Lung (tissue), 12 donors: Measurements from ENCODE around the gene UGT1A4. TPM values are rescaled to one million over a fixed set of nuclear protein-coding genes. Genes with fewer than 3 reads are reported as not detected.

Experiments
- ATAC-seq: fragments of 200-7000 bp; cut with Tn5 transposase; one replicate; pipeline ENCODE4 v1.9.1; 2020; ENCODE audit warnings: moderate number of reproducible peaks; ENCODE audit not compliant: insufficient read depth, low FRiP score
- DNase-seq, 3 donors: peaks; one replicate each; pipeline ENCODE4 v3.0.0-alpha.2; 2013 to 2017
- H3K27ac ChIP-seq, 2 donors: one replicate each; pipeline ENCODE4 v1.5.1; 2013; ENCODE audit warnings: mild to moderate bottlenecking in 2 of 2, moderate library complexity in 2 of 2, control low read depth in 1 of 2, inconsistent platforms in 1 of 2, low read depth in 1 of 2, low read length in 1 of 2
- H3K27me3 ChIP-seq, 3 donors: one replicate each; pipeline ENCODE4 v1.5.1; 2013; ENCODE audit warnings: low read length in 2 of 3; ENCODE audit not compliant: control insufficient read depth in 3 of 3, insufficient read depth in 3 of 3
- H3K36me3 ChIP-seq, 4 donors: one replicate each; pipeline ENCODE4 v1.5.1; 2013; ENCODE audit warnings: low read length in 4 of 4, mild to moderate bottlenecking in 1 of 4, moderate library complexity in 1 of 4; ENCODE audit not compliant: control insufficient read depth in 4 of 4, insufficient read depth in 4 of 4
- H3K4me1 ChIP-seq, 5 donors: one replicate each; pipeline ENCODE4 v1.5.1; 2013; ENCODE audit warnings: low read length in 5 of 5, mild to moderate bottlenecking in 2 of 5, moderate library complexity in 1 of 5; ENCODE audit not compliant: control insufficient read depth in 5 of 5, insufficient read depth in 5 of 5
- H3K4me3 ChIP-seq: one replicate; pipeline ENCODE4 v1.5.1; 2013; ENCODE audit warnings: mild to moderate bottlenecking, control low read depth, moderate library complexity
- H3K9ac ChIP-seq, 2 donors: one replicate each; pipeline ENCODE4 v1.5.1; 2013; ENCODE audit warnings: low read length in 2 of 2, control low read depth in 1 of 2; ENCODE audit not compliant: insufficient read depth in 1 of 2
- H3K9me3 ChIP-seq, 4 donors: one replicate each; pipeline ENCODE4 v1.5.1; 2013; ENCODE audit warnings: low read length in 3 of 4, mild to moderate bottlenecking in 1 of 4, moderate library complexity in 1 of 4; ENCODE audit not compliant: control insufficient read depth in 4 of 4, insufficient read depth in 3 of 4
- WGBS, 2 donors: extraction: QIAGEN DNeasy Blood & Tissue Kit; methylation state at CpG; one replicate each; pipeline ENCODE4 v1.1.7; 2013; 5-methylcytosine and 5-hydroxymethylcytosine counted together
- polyA plus RNA-seq, 2 donors: library from polyadenylated mRNA; stranded (reverse); fragments of 200-250 nt; gene quantifications; one replicate each; pipeline ENCODE4 v1.2.1, GENCODE V29; 2013
- total RNA-seq, 2 donors: library from RNA; depleted of rRNA in 1 of 2; stranded (reverse); fragments of >200 nt in 1 of 2; gene quantifications; one replicate each; pipeline ENCODE4 v1.2.1, GENCODE V29; 2014 to 2021
- TF ChIP-seq, protein P1 (sequence below): IDR thresholded peaks from 2 replicates; pipeline ENCODE4 v1.5.1; 2012; ENCODE audit warnings: mild to moderate bottlenecking; ENCODE audit errors: control extremely low read depth, extremely low read depth
- donor health status: control.
- donor health status: control.
- donor health status: Bipolar disorder and iron deficiency.
- donor health status: healthy.
- donor health status: DM: yes; HTN: yes; CAD: no.

UGT1A4 gene
- total and polyA plus RNA-seq, 4 donors = 0.02 to 0.55 (median 0.21) TPM; not detected in 1

DNA sequence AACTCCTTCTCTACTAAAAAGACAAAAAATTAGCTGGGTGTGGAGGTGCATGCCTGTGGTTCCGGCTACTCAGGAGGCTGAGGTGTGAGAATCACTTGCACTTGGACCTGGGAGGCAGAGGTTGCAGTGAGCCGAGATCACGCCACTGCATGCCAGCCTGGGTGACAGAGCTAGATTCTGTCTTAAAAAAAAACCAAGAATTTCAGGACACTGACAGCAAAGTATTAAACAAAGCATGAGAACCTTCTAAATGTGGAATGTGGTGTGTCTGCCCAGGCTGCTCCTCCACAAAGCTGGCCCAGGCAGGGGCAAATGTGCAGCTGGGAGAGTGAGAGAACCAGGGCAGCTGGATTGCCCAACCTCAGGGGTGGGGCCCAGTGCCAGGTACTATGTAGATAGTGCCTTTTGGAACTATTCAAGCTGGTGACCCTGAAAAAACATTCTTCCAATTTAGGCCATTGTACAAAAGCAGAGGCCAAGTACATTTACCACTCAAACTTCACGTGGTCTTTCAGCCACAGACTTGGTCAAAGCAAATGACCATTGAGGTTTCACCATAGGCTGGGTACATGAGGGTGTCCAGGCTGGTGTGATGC lies 12.5 kb upstream of the UGT1A4 start:
- 58 to 70% methylated on average over 4 of the region's 4 CpGs for WGBS, 2 donors
- TF ChIP-seq, protein P1, sequence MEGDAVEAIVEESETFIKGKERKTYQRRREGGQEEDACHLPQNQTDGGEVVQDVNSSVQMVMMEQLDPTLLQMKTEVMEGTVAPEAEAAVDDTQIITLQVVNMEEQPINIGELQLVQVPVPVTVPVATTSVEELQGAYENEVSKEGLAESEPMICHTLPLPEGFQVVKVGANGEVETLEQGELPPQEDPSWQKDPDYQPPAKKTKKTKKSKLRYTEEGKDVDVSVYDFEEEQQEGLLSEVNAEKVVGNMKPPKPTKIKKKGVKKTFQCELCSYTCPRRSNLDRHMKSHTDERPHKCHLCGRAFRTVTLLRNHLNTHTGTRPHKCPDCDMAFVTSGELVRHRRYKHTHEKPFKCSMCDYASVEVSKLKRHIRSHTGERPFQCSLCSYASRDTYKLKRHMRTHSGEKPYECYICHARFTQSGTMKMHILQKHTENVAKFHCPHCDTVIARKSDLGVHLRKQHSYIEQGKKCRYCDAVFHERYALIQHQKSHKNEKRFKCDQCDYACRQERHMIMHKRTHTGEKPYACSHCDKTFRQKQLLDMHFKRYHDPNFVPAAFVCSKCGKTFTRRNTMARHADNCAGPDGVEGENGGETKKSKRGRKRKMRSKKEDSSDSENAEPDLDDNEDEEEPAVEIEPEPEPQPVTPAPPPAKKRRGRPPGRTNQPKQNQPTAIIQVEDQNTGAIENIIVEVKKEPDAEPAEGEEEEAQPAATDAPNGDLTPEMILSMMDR = no peak
- Histone ChIP-seq H3K4me1 (no peaks in the 10 kb centered on the region), H3K9me3 (no peaks in the 10 kb centered on the region), H3K27me3 (no peaks in the 10 kb centered on the region), H3K4me3 (no peak overlapping the region), H3K27ac (no peak overlapping the region), H3K9ac (no peak overlapping the region), H3K36me3 (no peaks in the 10 kb centered on the region)
- ATAC-seq (no peak), DNase-seq (no peak)

DNA sequence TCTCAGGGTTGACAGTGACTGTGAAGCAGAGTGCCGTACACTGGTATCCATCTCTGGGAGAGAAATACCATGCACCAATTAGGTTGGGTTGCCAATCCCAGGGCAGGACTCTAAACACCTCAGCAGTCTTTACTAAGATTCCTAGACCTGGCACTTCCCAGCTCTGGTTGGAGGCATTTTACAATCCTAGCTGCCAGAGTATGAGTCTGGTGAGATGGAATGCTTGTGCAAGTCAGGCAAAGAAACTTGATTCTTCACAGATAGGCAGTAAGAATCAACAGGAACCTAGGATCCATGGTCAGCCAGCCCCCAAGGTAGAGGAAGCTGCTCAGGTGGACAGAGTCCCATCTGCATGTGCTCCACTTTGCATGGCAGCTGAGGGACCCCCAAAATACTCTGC lies 11.8 kb upstream of the UGT1A4 start:
- Histone ChIP-seq H3K36me3 (no peaks in the 10 kb centered on the region), H3K4me1 (no peaks in the 10 kb centered on the region), H3K27me3 (no peaks in the 10 kb centered on the region), H3K27ac (no peak overlapping the region), H3K9ac (no peak overlapping the region), H3K4me3 (no peak overlapping the region), H3K9me3 (no peaks in the 10 kb centered on the region)
- no peak for DNase-seq
- ATAC-seq = no peak
- WGBS, 2 donors = 0 to 96% methylated on average over 1 of the region's 1 CpG
- TF ChIP-seq, protein P1 = no peak

DNA sequence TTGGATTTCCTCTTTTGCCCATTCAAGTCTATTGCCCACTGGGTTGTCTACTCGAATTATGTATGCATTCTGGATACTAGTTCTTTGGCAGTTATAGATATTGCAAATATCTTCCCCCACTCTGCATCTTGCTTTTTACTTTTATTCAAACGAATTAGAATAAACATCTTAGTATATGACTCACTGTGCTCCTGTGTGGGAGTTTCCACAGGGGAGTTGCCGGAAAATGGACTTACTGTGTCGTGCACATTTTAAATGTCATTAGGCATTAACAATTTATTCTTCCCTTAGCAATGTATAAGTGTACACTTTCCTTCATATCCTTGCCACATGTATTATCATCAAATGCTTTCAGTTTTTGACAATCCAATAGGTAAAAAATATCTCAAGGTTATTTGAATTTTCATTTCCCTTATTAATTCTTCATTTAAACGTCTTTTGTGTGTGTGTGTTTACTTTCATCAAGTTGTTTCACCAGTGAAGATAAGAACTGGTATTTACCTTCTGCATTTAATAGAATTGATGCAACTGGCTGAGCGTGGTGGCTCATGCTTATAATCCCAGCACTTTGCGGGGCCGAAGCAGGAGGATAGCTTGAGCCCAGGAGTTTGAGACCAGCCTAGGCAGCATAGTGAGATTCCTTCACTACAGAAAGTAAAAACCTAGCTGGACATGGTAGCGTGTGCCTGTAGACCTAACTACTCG lies 10.4 kb upstream of the UGT1A4 start:
- Histone ChIP-seq H3K4me3 (no peak overlapping the region), H3K36me3 (no peaks in the 10 kb centered on the region), H3K9me3 (no peaks in the 10 kb centered on the region), H3K27ac (no peak overlapping the region), H3K27me3 (no peaks in the 10 kb centered on the region), H3K4me1 (no peaks in the 10 kb centered on the region), H3K9ac (no peak overlapping the region)
- no peak for ATAC-seq
- WGBS, 2 donors = 73 to 86% methylated on average over 10 of the region's 10 CpGs
- DNase-seq = no peak
- TF ChIP-seq, protein P1 = no peak
